ENCODE data around the gene PDE10A.

The PDE10A gene

GRCh38 chr6:165458134-165458533 lies 204.9 kb downstream of the PDE10A start:
- no peak for DNase-seq

GRCh38 chr6:165456286-165456685 lies 206.8 kb downstream of the PDE10A start:
- no peak for DNase-seq

GRCh38 chr6:165455488-165455887 lies 207.6 kb downstream of the PDE10A start:
- DNase-seq: no peak

GRCh38 chr6:165453395-165453794 lies 209.6 kb downstream of the PDE10A start:
- DNase-seq: no peak

- DNase-seq: no peak
Measured at GRCh38 chr6:165451838-165452237, 211.2 kb downstream of the PDE10A start.

- DNase-seq: no peak
Measured at GRCh38 chr6:165448210-165448609, 214.8 kb downstream of the PDE10A start.

- DNase-seq: no peak
Measured at GRCh38 chr6:165447141-165447540, 215.9 kb downstream of the PDE10A start.

- no peak for DNase-seq
Measured at GRCh38 chr6:165446331-165446730, 216.7 kb downstream of the PDE10A start.

GRCh38 chr6:165443462-165443861 lies 219.6 kb downstream of the PDE10A start:
- DNase-seq: no peak

GRCh38 chr6:165441181-165441580 lies 221.9 kb downstream of the PDE10A start:
- no peak for DNase-seq

- no peak for DNase-seq
Measured at GRCh38 chr6:165439928-165440554, 223.0 kb downstream of the PDE10A start.

- DNase-seq: no peak
Measured at GRCh38 chr6:165426892-165427291, 236.1 kb downstream of the PDE10A start.

- no peak for DNase-seq
Measured at GRCh38 chr6:165422192-165422591, 240.8 kb downstream of the PDE10A start.

- DNase-seq: no peak
Measured at GRCh38 chr6:165417278-165417865, 245.7 kb downstream of the PDE10A start.

- DNase-seq: no peak
Measured at GRCh38 chr6:165404697-165405096, 258.3 kb downstream of the PDE10A start.

- no peak for DNase-seq
Measured at GRCh38 chr6:165404296-165404695, 258.7 kb downstream of the PDE10A start.

- no peak for DNase-seq
Measured at GRCh38 chr6:165403006-165403595, 259.9 kb downstream of the PDE10A start.

- DNase-seq: no peak
Measured at GRCh38 chr6:165401092-165401491, 261.9 kb downstream of the PDE10A start.

- DNase-seq: no peak
Measured at GRCh38 chr6:165390475-165390874, 272.6 kb downstream of the PDE10A start.

GRCh38 chr6:165389534-165389933 lies 273.5 kb downstream of the PDE10A start:
- no peak for DNase-seq

- DNase-seq: no peak
Measured at GRCh38 chr6:165383323-165383722, 279.7 kb downstream of the PDE10A start.

GRCh38 chr6:165376100-165376499 lies 286.9 kb downstream of the PDE10A start:
- no peak for DNase-seq

GRCh38 chr6:165365371-165365770 lies 297.7 kb downstream of the PDE10A start:
- no peak for DNase-seq

- no peak for DNase-seq
Measured at GRCh38 chr6:165345700-165346099, 317.3 kb downstream of the PDE10A start.

GRCh38 chr6:165340532-165340931 lies 322.5 kb downstream of the PDE10A start:
- no peak for DNase-seq

Measured in SHP77 treated with DMSO at 0.1 percent for 48 hours (cell line).